Medulla oblongata (tissue), 1 donor: ENCODE results near the gene FNDC5.

Experiments used
- DNase-seq: peaks from one replicate; pipeline ENCODE4 v3.0.0-alpha.2; 2015; ENCODE audit errors: extremely low spot score

FNDC5 gene

GRCh38 chr1:32897082-32898049, 26.7 kb upstream of the FNDC5 start:
- no peak for DNase-seq

GRCh38 chr1:32896451-32896850, 25.7 kb upstream of the FNDC5 start:
- no peak for DNase-seq

- DNase-seq = no peak
Observed at GRCh38 chr1:32895325-32896215, 24.9 kb upstream of the FNDC5 start.

- DNase-seq = no peak
Observed at GRCh38 chr1:32894681-32895080, 24.0 kb upstream of the FNDC5 start.

- no peak for DNase-seq
Observed at GRCh38 chr1:32894019-32894600, 23.4 kb upstream of the FNDC5 start.

GRCh38 chr1:32893198-32894018, 22.7 kb upstream of the FNDC5 start:
- DNase-seq = peak; percentile 53

GRCh38 chr1:32892368-32893197, 21.9 kb upstream of the FNDC5 start:
- peak; percentile 70 for DNase-seq

GRCh38 chr1:32891630-32892029, 20.9 kb upstream of the FNDC5 start:
- DNase-seq = no peak

- no peak for DNase-seq
Observed at GRCh38 chr1:32891241-32891570, 20.5 kb upstream of the FNDC5 start.

GRCh38 chr1:32890516-32891240, 20.0 kb upstream of the FNDC5 start:
- no peak for DNase-seq

- DNase-seq = no peak
Observed at GRCh38 chr1:32889731-32890278, 19.1 kb upstream of the FNDC5 start.

- no peak for DNase-seq
Observed at GRCh38 chr1:32888677-32889420, 18.1 kb upstream of the FNDC5 start.

- DNase-seq = no peak
Observed at GRCh38 chr1:32888134-32888533, 17.4 kb upstream of the FNDC5 start.

- DNase-seq = no peak
Observed at GRCh38 chr1:32887623-32888022, 16.9 kb upstream of the FNDC5 start.

GRCh38 chr1:32886828-32887414, 16.2 kb upstream of the FNDC5 start:
- no peak for DNase-seq

- DNase-seq = peak; percentile 42
Observed at GRCh38 chr1:32886004-32886827, 15.5 kb upstream of the FNDC5 start, which contains the start of gene HPCA. TSS of gene HPCA (plus strand) at chr1:32886491. CDS start at chr1:32888899, 2,408 bp downstream.

- no peak for DNase-seq
Observed at GRCh38 chr1:32885676-32886003, 14.9 kb upstream of the FNDC5 start.

- no peak for DNase-seq
Observed at GRCh38 chr1:32884726-32885125, 14.0 kb upstream of the FNDC5 start.
